ENCODE data around the gene IRAK2.

IRAK2 gene

GRCh38 chr3:10289787-10290355, 125.2 kb downstream of the IRAK2 start:
- H3K9ac ChIP-seq, result no peak overlapping the region

GRCh38 chr3:10290481-10291176, 125.9 kb downstream of the IRAK2 start:
- no peaks in the 10 kb centered on the region for H3K79me2 ChIP-seq (ENCODE audit: insufficient read depth, low read depth)
- no peak overlapping the region for H3K9ac ChIP-seq
- H3K4me1 ChIP-seq (ENCODE audit: low read depth, poor library complexity, severe bottlenecking), result peaks cover 21% of the 10 kb centered on the region
- TF ChIP-seq, protein P1, sequence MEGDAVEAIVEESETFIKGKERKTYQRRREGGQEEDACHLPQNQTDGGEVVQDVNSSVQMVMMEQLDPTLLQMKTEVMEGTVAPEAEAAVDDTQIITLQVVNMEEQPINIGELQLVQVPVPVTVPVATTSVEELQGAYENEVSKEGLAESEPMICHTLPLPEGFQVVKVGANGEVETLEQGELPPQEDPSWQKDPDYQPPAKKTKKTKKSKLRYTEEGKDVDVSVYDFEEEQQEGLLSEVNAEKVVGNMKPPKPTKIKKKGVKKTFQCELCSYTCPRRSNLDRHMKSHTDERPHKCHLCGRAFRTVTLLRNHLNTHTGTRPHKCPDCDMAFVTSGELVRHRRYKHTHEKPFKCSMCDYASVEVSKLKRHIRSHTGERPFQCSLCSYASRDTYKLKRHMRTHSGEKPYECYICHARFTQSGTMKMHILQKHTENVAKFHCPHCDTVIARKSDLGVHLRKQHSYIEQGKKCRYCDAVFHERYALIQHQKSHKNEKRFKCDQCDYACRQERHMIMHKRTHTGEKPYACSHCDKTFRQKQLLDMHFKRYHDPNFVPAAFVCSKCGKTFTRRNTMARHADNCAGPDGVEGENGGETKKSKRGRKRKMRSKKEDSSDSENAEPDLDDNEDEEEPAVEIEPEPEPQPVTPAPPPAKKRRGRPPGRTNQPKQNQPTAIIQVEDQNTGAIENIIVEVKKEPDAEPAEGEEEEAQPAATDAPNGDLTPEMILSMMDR (conservative IDR thresholded peaks at IDR 0.05; ENCODE audit: low read depth, low read length), result no peak
- no peaks in the 10 kb centered on the region for H4K20me1 ChIP-seq (ENCODE audit: insufficient read depth)
- H3K4me3 ChIP-seq (IDR thresholded peaks at IDR 0.05; ENCODE audit: insufficient read depth, low read depth, low read length), result no peak overlapping the region
- no peak overlapping the region for H3K4me2 ChIP-seq
- H2AFZ ChIP-seq (ENCODE audit: low read depth), result no peak overlapping the region
- H3K27me3 ChIP-seq (ENCODE audit: insufficient read depth, low read depth), result no peaks in the 10 kb centered on the region
- no peak overlapping the region for H3K27ac ChIP-seq
- no peaks in the 10 kb centered on the region for H3K36me3 ChIP-seq (ENCODE audit: insufficient read depth)

More at GRCh38 chr3:10289787-10290355, 125.2 kb downstream of the IRAK2 start:
- no peaks in the 10 kb centered on the region for H3K27me3 ChIP-seq (ENCODE audit: insufficient read depth, low read depth)
- no peak overlapping the region for H3K4me3 ChIP-seq (IDR thresholded peaks at IDR 0.05; ENCODE audit: insufficient read depth, low read depth, low read length)
- no peaks in the 10 kb centered on the region for H3K36me3 ChIP-seq (ENCODE audit: insufficient read depth)
- TF ChIP-seq, protein P1 (conservative IDR thresholded peaks at IDR 0.05; ENCODE audit: low read depth, low read length), result no peak
- H4K20me1 ChIP-seq (ENCODE audit: insufficient read depth), result no peaks in the 10 kb centered on the region
- H3K27ac ChIP-seq, result no peak overlapping the region
- no peak overlapping the region for H2AFZ ChIP-seq (ENCODE audit: low read depth)
- no peak overlapping the region for H3K4me2 ChIP-seq
- H3K4me1 ChIP-seq (ENCODE audit: low read depth, poor library complexity, severe bottlenecking), result peaks cover 28% of the 10 kb centered on the region
- no peaks in the 10 kb centered on the region for H3K79me2 ChIP-seq (ENCODE audit: insufficient read depth, low read depth)

DNA sequence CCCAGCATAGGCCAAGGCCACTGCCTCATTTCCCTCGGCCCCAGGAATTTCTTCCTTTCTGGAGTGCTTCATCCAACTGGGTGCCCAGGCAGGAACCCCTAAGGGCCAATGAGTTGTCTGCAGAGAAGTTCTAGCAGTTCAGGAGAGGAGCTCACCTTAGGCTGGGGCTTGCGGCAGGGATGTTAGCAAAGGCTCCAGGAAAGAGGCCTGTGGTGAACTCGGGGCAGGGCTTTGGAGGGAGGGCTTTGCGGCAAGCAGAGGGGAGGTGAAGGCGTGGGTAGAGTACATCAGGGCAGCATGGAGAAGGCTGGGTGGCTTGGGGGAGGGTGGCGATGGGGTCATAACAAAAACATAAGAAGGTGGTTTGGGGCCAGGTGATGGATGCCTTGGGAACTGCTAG, 126.9 kb downstream of the IRAK2 start:
- Histone ChIP-seq H3K4me1 (ENCODE audit: low read depth, poor library complexity, severe bottlenecking) (peaks cover 11% of the 10 kb centered on the region), H3K27me3 (ENCODE audit: insufficient read depth, low read depth) (no peaks in the 10 kb centered on the region), H4K20me1 (ENCODE audit: insufficient read depth) (no peaks in the 10 kb centered on the region), H3K9ac (no peak overlapping the region), H3K4me2 (no peak overlapping the region), H3K36me3 (ENCODE audit: insufficient read depth) (no peaks in the 10 kb centered on the region), H2AFZ (ENCODE audit: low read depth) (no peak overlapping the region), H3K79me2 (ENCODE audit: insufficient read depth, low read depth) (no peaks in the 10 kb centered on the region), H3K27ac (no peak overlapping the region), H3K4me3 (IDR thresholded peaks at IDR 0.05; ENCODE audit: insufficient read depth, low read depth, low read length) (no peak overlapping the region)
- TF ChIP-seq, protein P1 (conservative IDR thresholded peaks at IDR 0.05; ENCODE audit: low read depth, low read length), result no peak

DNA sequence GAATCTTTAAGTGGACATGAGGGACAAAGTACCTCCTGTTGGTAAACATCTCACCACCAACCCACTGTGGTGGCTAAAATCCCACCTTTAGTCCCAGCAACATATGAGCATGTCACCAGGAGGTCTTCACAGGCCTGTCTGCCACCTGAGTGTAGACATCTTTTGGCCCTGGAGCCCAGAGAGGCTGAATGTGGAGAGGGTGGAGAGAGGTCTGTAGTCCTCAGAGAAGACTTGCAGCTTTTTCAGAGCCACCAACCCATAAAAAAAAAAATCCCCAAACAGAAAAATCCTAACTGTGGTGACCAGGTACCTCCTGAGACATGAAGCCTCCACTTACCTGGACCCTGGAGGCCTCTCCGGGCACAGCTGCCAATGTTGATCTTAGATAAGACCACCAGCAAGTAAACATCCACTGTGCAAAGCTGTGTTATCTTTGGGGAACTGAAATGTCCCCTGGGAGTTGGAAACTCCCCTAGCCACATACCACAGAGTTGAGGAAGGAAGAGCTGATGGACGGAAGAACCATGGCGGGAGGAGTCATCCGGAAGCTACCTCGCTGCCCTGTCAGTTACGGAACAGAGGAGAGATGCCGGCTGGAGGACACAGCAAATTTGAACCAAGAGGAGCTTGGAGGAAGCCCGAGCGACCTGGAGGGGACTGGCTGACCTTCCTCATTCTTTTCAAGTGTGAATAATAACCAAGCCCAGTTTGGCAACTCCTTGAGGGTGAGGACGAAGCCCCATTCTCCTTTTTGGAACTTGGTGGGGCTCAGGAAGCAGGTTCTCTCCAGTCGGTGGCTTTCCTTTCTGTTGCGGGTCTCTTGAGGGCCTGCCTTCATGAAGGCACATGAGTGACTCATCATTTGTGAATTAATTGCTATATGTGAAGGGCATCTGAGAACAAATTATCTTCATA, 128.0 kb downstream of the IRAK2 start, which contains the start of gene GHRL:
GHRL (minus strand) TSS at position 443 of the 915 bp plus-strand sequence. CDS start 2,767 bp downstream, outside the sequence.
- no peak within 1 kb of the TSS for H3K4me3 ChIP-seq (IDR thresholded peaks at IDR 0.05; ENCODE audit: insufficient read depth, low read depth, low read length)
- no peak within 1 kb of the TSS for H3K4me2 ChIP-seq
- H3K9ac ChIP-seq, result no peak within 1 kb of the TSS
- no peaks in the 10 kb centered on the region for H3K27me3 ChIP-seq (ENCODE audit: insufficient read depth, low read depth)
- no peaks in the 10 kb centered on the region for H3K79me2 ChIP-seq (ENCODE audit: insufficient read depth, low read depth)
- no peaks in the 10 kb centered on the region for H3K36me3 ChIP-seq (ENCODE audit: insufficient read depth)
- TF ChIP-seq, protein P1 (conservative IDR thresholded peaks at IDR 0.05; ENCODE audit: low read depth, low read length), result no peak
- no peaks in the 10 kb centered on the region for H4K20me1 ChIP-seq (ENCODE audit: insufficient read depth)
- H3K4me1 ChIP-seq (ENCODE audit: low read depth, poor library complexity, severe bottlenecking), result no peaks in the 10 kb centered on the region
- H2AFZ ChIP-seq (ENCODE audit: low read depth), result no peak within 1 kb of the TSS
- H3K27ac ChIP-seq, result no peak within 1 kb of the TSS

All from KMS-11 (cell line).